Measurements from ENCODE around the gene TRMT1. TPM values are rescaled to one million over a fixed set of nuclear protein-coding genes. Genes with fewer than 3 reads are reported as not detected.

TRMT1 gene
- total RNA-seq, 4 donors from 2014 or later = 19.4 to 42.5 (median 29.0) TPM

DNA sequence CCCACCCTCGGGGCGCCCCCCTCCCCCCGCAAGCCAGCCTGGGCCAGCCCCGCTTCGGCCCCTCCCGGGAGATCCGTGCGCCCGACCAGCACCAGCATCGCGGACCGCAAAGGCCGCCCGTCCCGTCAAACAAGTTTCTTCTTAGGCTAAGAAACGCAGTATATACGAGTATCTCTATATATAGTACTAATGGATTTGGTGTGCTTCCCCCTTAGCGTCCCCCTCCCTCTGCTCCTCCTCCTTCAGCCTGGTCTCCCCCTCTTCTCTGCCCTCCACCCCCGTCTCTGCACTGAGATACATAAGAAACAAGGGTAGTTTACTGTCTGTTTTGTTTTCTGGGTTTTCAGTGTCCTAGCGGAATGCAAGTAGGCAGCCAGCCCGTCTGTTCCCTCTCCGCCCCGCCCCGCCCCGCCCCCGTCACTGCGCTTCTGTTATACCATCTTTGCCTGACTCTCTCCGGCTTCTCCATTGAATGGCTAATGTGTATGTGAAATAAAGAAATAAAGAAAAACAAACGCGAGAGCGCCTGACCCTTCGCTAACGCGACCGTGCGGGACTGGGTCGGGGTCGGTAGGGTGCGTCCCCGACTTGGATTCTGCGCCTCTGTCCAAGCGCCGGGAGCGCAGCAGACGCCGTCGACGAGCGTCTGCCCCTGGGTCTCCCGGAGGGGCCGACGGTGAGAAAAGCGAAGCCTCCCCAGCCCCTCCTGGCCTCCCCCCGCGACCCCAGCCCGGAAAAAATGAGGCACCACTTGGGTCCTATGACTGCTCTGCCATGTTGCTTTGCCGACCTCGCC lies 18.1 kb downstream of the TRMT1 start:
- Histone ChIP-seq H3K27ac (peak overlapping the region; percentile 75 to 94 (median 92)), H3K36me3 (peaks cover 0 to 26% (median 0%) of the 10 kb centered on the region in 3 donors), H3K4me3 (peak overlapping the region; percentile 37 to 62 (median 48)), H3K9me3 (no peaks in the 10 kb centered on the region), H3K4me1 (peaks cover 52 to 100% (median 64%) of the 10 kb centered on the region in 3 donors), H3K27me3 (peaks cover 0 to 9% (median 0%) of the 10 kb centered on the region in 4 donors)
- intact Hi-C loops (cut with DNase I) = no loop called here
- DNase-seq = no peak
- 3 to 36% methylated on average over 10 to 14 of the region's 58 CpGs for WGBS, 2 donors
- TF ChIP-seq POLR2A (IDR thresholded peaks at IDR 0.05) (no peak), CTCF (IDR thresholded peaks at IDR 0.05) (peak in 1 of 6 experiments; percentile 8)

DNA sequence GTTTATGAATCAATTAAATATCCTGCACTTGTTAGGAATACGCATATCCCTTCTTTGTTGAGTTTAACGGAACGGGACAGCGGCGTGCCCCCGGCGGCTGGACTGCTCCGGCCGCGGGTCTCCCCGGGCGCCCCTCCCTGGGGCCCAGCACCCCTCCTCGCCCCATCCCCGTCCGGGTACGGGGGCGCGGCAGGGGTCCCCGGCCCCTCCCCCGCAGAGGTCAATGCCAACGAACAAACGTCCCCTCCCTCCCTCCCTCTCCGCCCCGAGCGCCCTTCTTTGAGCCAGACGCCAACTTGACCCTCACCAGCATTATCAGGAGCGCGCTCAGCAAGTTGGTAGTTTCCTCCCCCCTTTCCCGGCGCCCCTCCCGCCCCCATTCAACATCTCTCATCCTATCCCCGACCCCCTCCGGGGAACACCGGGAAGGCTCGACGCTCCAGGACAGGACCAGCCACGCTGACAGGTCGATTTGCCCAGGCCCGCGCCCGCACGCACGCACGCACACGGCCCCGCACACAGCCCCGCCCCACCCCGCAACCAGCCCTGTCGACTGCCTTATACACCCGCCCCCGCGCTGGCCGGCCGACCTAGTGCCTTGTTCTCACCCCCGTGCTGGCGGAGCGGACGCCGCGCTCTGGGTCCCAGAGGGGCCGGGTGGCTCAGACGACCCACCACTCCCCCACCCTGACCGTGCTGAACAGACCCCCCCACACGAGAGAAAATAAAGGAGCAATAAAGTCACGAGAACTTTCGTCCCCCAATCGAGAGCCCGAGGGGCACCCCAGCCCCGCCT lies 18.9 kb downstream of the TRMT1 start:
- intact Hi-C loops (cut with DNase I) = no loop called here
- no peak for DNase-seq
- peaks cover 46 to 99% (median 60%) of the 10 kb centered on the region in 3 donors for H3K4me1 ChIP-seq

GRCh38 chr19:13097033-13097462 lies 19.5 kb downstream of the TRMT1 start:
- Histone ChIP-seq H3K27ac (peak overlapping the region; percentile 75 to 94 (median 92)), H3K4me3 (peak overlapping the region in 2 of 4 donors; percentile 52 to 62), H3K4me1 (peaks cover 41 to 99% (median 61%) of the 10 kb centered on the region in 3 donors)

More for the DNA sequence above, 18.9 kb downstream of the TRMT1 start:
- WGBS, 2 donors = 32 to 51% methylated on average over 7 to 20 of the region's 69 CpGs
- Histone ChIP-seq H3K27ac (peak overlapping the region; percentile 75 to 94 (median 92)), H3K27me3 (peaks cover 0 to 9% (median 0%) of the 10 kb centered on the region in 4 donors), H3K4me3 (peak overlapping the region; percentile 37 to 62 (median 48)), H3K36me3 (peaks cover 0 to 28% (median 0%) of the 10 kb centered on the region in 3 donors), H3K9me3 (no peaks in the 10 kb centered on the region)
- TF ChIP-seq POLR2A (IDR thresholded peaks at IDR 0.05) (no peak), CTCF (IDR thresholded peaks at IDR 0.05) (no peak)

More at GRCh38 chr19:13097033-13097462, 19.5 kb downstream of the TRMT1 start:
- H3K36me3 ChIP-seq = peaks cover 0 to 34% (median 0%) of the 10 kb centered on the region in 3 donors
- H3K27me3 ChIP-seq = peaks cover 0 to 9% (median 0%) of the 10 kb centered on the region in 4 donors
- intact Hi-C loops (cut with DNase I) = no loop called here
- TF ChIP-seq POLR2A (IDR thresholded peaks at IDR 0.05) (no peak), CTCF (IDR thresholded peaks at IDR 0.05) (no peak)
- DNase-seq = no peak
- WGBS, 2 donors = 52 to 53% methylated on average over 19 to 20 of the region's 20 CpGs
- H3K9me3 ChIP-seq = no peaks in the 10 kb centered on the region
